GM12878 (cell line): ENCODE measurements around the gene AP1AR. TPM values are rescaled to one million over a fixed set of nuclear protein-coding genes. Genes with fewer than 3 reads are reported as not detected.

ENCODE experiments used
- ATAC-seq: fragments of 200-7000 bp; cut with Tn5 transposase; 3 replicates; pipeline ENCODE4 v1.9.1; 2020; ENCODE audit warnings: mild to moderate bottlenecking, moderate library complexity
- BruUV-seq: library from RNA; stranded (reverse); fragments of 400-500 nt; replicated peaks from 2 replicates; lab custom pipeline; 2021; lab: Mats Ljungman, UMichigan
- CTCF ChIA-PET: fragments of 300-600 bp; sonication (Branson Sonifier 250); formaldehyde crosslinking; extraction: SDS; loops from one replicate; lab custom pipeline; 2021; ENCODE audit warnings: inconsistent platforms; lab: Yijun Ruan, JAX
- POLR2A ChIA-PET: fragments of 350-600 bp; formaldehyde crosslinking; extraction: SDS; loops from one replicate; lab custom pipeline; 2021; ENCODE audit warnings: inconsistent platforms; lab: Charles Lee
- RAD21 ChIA-PET: fragments of 300-600 bp; sonication (Branson Sonifier 250); formaldehyde crosslinking; loops from one replicate; lab custom pipeline; 2023; ENCODE audit warnings: antibody characterized with exemption; ENCODE audit not compliant: unreplicated experiment; lab: Charles Lee
- SMC1A ChIA-PET: fragments of 300-600 bp; sonication (Branson Sonifier 250); formaldehyde crosslinking; loops from one replicate; lab custom pipeline; 2023; ENCODE audit not compliant: unreplicated experiment, uncharacterized antibody; lab: Charles Lee
- DNase-seq: peaks from one replicate; pipeline ENCODE4 v3.0.0-alpha.2; 2011; ENCODE audit warnings: low read depth, low spot score
- FAIRE-seq: peaks from 3 replicates; lab custom pipeline; 2011; peaks lifted over from hg19 to GRCh38; lab: Jason Lieb, UNC
- H2AFZ ChIP-seq: 2 replicates; pipeline ENCODE4 v1.6.0; 2011; ENCODE audit warnings: low read depth, low read length, control low read depth; ENCODE audit not compliant: control insufficient read depth
- H3K27ac ChIP-seq: 2 replicates; pipeline ENCODE4 v1.5.1; 2011; ENCODE audit warnings: control low read depth; ENCODE audit not compliant: control insufficient read depth, insufficient read depth
- H3K27me3 ChIP-seq, 2 experiments: replicated peaks in 1 of 2; 2 replicates each; pipeline versions ENCODE4 v1.6.0 to v1.6.1; 2011; ENCODE audit warnings: low read length in 1 of 2; ENCODE audit not compliant: control insufficient read depth in 2 of 2, insufficient read depth in 2 of 2
- H3K36me3 ChIP-seq, 2 experiments: 2 replicates each; pipeline ENCODE4 v1.5.1; 2011; ENCODE audit warnings: low read length in 1 of 2; ENCODE audit not compliant: control insufficient read depth in 2 of 2, insufficient read depth in 2 of 2
- H3K4me1 ChIP-seq: 2 replicates; pipeline ENCODE4 v1.6.1; 2011; ENCODE audit warnings: mild to moderate bottlenecking, low read length, moderate library complexity, mixed read lengths; ENCODE audit not compliant: control insufficient read depth, insufficient read depth
- H3K4me2 ChIP-seq: 2 replicates; pipeline ENCODE4 v1.6.0; 2011; ENCODE audit warnings: control low read depth; ENCODE audit not compliant: control insufficient read depth, insufficient read depth
- H3K4me3 ChIP-seq: fragments of 200-600 bp; sonication (generic); 2 replicates; pipeline ENCODE4 v1.5.1; 2016
- H3K79me2 ChIP-seq: 2 replicates; pipeline ENCODE4 v1.6.0; 2011; ENCODE audit warnings: low read length; ENCODE audit not compliant: control insufficient read depth, insufficient read depth
- H3K9ac ChIP-seq: 2 replicates; pipeline ENCODE4 v1.8.0; 2011; ENCODE audit warnings: low read length, control low read depth, mixed read lengths; ENCODE audit not compliant: control insufficient read depth, insufficient read depth
- H3K9me3 ChIP-seq: replicated peaks from 3 replicates; pipeline ENCODE4 v1.5.1; 2011; ENCODE audit warnings: mild to moderate bottlenecking, low read length; ENCODE audit not compliant: control insufficient read depth, insufficient read depth
- H4K20me1 ChIP-seq: 2 replicates; pipeline ENCODE4 v1.6.0; 2011; ENCODE audit not compliant: control insufficient read depth, insufficient read depth
- ATF3 ChIP-seq: IDR thresholded peaks from 2 replicates; pipeline ENCODE4 v1.6.1; 2011; ENCODE audit warnings: low read depth, mild to moderate bottlenecking, low read length, moderate library complexity, borderline replicate concordance; ENCODE audit errors: extremely low read depth
- CBX5 ChIP-seq: sonication (generic); IDR thresholded peaks from 2 replicates; pipeline ENCODE4 v1.6.1; 2016; ENCODE audit warnings: low read depth, moderate library complexity, mild to moderate bottlenecking, inconsistent platforms
- EP300 ChIP-seq, 2 experiments: fragments of 150-350 bp in 1 of 2; IDR thresholded peaks; 2 replicates each; pipeline ENCODE4 v1.6.1; 2011 to 2012; ENCODE audit warnings: low read depth in 2 of 2, low read length in 2 of 2, borderline replicate concordance in 1 of 2, improper control_type of control experiment in 1 of 2, inconsistent platforms in 1 of 2; ENCODE audit not compliant: control insufficient read depth in 1 of 2
- HDAC6 ChIP-seq: fragments of 200-600 bp; sonication (generic); IDR thresholded peaks from one replicate; pipeline ENCODE4 v1.8.0; 2017; ENCODE audit warnings: antibody characterized with exemption; ENCODE audit not compliant: unreplicated experiment
- IRF4 ChIP-seq: IDR thresholded peaks from 2 replicates; pipeline ENCODE4 v1.6.1; 2011; ENCODE audit warnings: low read depth, low read length
- KLF5 ChIP-seq: fragments of 450-650 bp; IDR thresholded peaks from 2 replicates; pipeline ENCODE4 v1.6.1; 2014; ENCODE audit warnings: mild to moderate bottlenecking; ENCODE audit not compliant: partially characterized antibody
- SIN3A ChIP-seq: IDR thresholded peaks from 2 replicates; pipeline ENCODE4 v1.6.1; 2012; ENCODE audit warnings: low read depth, low read length, improper control_type of control experiment
- YBX1 ChIP-seq: fragments of 450-650 bp; IDR thresholded peaks from 2 replicates; pipeline ENCODE4 v1.6.1; 2016; ENCODE audit warnings: antibody characterized with exemption
- ZNF384 ChIP-seq: IDR thresholded peaks from 2 replicates; pipeline ENCODE4 v1.6.1; 2012; ENCODE audit warnings: low read depth, mild to moderate bottlenecking, low read length, improper control_type of control experiment, borderline replicate concordance
- ZSCAN29 ChIP-seq: fragments of 450-650 bp; IDR thresholded peaks from 2 replicates; pipeline ENCODE4 v1.6.1; 2017; ENCODE audit warnings: mild to moderate bottlenecking, moderate library complexity
- WGBS: methylation state at CpG from one replicate; pipeline ENCODE4 v1.1.6; 2016; ENCODE audit warnings: low lambda C conversion rate; ENCODE audit not compliant: insufficient replicate concordance, insufficient coverage; ENCODE audit errors: missing lambda C conversion rate; 5-methylcytosine and 5-hydroxymethylcytosine counted together
- in situ Hi-C: fragments of 300-500 bp; cut with MboI; formaldehyde crosslinking; loops from 9 replicates; pipeline ENCODE4 v1.14.3; 2018; ENCODE audit warnings: mixed read lengths
- intact Hi-C: fragments of 100-400 bp; cut with micrococcal nuclease; formaldehyde crosslinking; loops from one replicate; pipeline ENCODE4 v1.14.2; 2022; ENCODE audit not compliant: unreplicated experiment
- polyA plus RNA-seq, 11 experiments: library from polyadenylated mRNA; depleted of rRNA in 4 of 11; unstranded in 6 of 11; stranded (reverse) in 5 of 11; fragments of >200 nt; fragmentation: Nextera tagmentation in 4 of 11; fragmentation: Illumina TruSeq in 1 of 11; extraction: Ambion mirVana in 4 of 11; extraction: Trizol in 1 of 11; gene quantifications; 1 replicate in 1 of 11; 2 replicates in 10 of 11; pipeline versions ENCODE4 v1.2.1 to v1.2.3, GENCODE V29; 2011 to 2016; ENCODE audit warnings: inconsistent platforms in 2 of 11, missing spikeins in 2 of 11, low read depth in 1 of 11
- total RNA-seq, 4 experiments: library from RNA; depleted of rRNA in 3 of 4; stranded (reverse); fragments of >200 nt in 3 of 4; fragmentation: Illumina TruSeq in 1 of 4; extraction: Trizol in 1 of 4; gene quantifications; 2 replicates each; pipeline versions ENCODE4 v1.2.1 to v1.2.3, GENCODE V29; 2013 to 2021
- TF ChIP-seq, protein P1 (sequence below): fragments of 450-650 bp; IDR thresholded peaks from 2 replicates; pipeline ENCODE4 v1.6.1; 2018; ENCODE audit warnings: borderline replicate concordance, mild to moderate bottlenecking; ENCODE audit not compliant: partially characterized antibody
- TF ChIP-seq, protein P2 (sequence below): fragments of 450-650 bp; formaldehyde crosslinking; IDR thresholded peaks from 2 replicates; pipeline ENCODE4 v1.4.0; 2022; ENCODE audit warnings: mild to moderate bottlenecking, moderate library complexity

The AP1AR gene
- total and polyA plus RNA-seq, 10 of the 15 experiments (the other 5 are each of a cell fraction or from before 2014, with no cell fraction given), result 5.6 to 29.1 (median 16.3) TPM

DNA sequence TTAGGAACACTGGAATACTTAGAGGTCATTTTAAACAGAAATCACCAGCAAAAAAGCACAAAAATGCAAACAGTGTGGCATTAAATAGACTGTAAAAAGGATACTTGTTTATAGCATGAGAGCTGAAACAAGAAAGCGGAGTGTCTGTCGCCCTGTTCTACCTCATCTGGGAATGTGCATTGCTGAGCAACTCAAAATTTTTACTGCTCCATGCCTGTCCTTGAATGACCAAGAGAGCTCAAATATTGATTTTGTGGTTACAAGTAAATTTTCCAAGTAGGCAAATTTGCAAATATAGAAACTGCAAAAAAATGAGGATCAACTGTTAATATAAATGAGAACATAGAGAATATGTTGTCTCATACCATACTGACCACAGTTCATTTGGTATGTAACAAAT, 25.5 kb downstream of the AP1AR start:
- CTCF ChIA-PET, result interaction anchor here (0.6 to 2.1 kb wide), 7 partner anchors 10 to 267 kb away, joined by 3 to 9 read pairs (median 5); no protein-coding TSS in a partner anchor
- intact Hi-C loops, result no loop called here
- FAIRE-seq, result no peak

More for the DNA sequence above, 25.5 kb downstream of the AP1AR start:
- H3K4me1 ChIP-seq, result no peaks in the 10 kb centered on the region
- H2AFZ ChIP-seq, result no peak overlapping the region
- ATAC-seq, result no peak
- H3K9me3 ChIP-seq, result no peaks in the 10 kb centered on the region
- no peak overlapping the region for H3K4me2 ChIP-seq
- BruUV-seq, result no TSS peak
- H3K4me3 ChIP-seq, result no peak overlapping the region
- peaks cover 0 to 3% of the 10 kb centered on the region in 2 experiments; a peak in 1 of 4 replicates for H3K36me3 ChIP-seq
- 98% methylated on average over 2 of the region's 2 CpGs for WGBS
- no peaks in the 10 kb centered on the region for H3K79me2 ChIP-seq
- ChIA-PET RAD21 (interaction anchor here (1.6 to 2.4 kb wide), 2 partner anchors 15 to 26 kb away, joined by 4 to 6 read pairs; no protein-coding TSS in a partner anchor), POLR2A (interaction anchor here (1.0 to 1.3 kb wide), 2 partner anchors 9 to 261 kb away, joined by 3 to 4 read pairs; no protein-coding TSS in a partner anchor), SMC1A (interaction anchor here (0.6 to 2.0 kb wide), 9 partner anchors 9 to 302 kb away, joined by 3 to 10 read pairs (median 5); no protein-coding TSS in a partner anchor)
- H3K27ac ChIP-seq, result no peak overlapping the region
- no peak overlapping the region for H3K9ac ChIP-seq
- no peaks in the 10 kb centered on the region for H4K20me1 ChIP-seq
- no peak for TF ChIP-seq ATF3
- no peak for TF ChIP-seq CBX5
- TF ChIP-seq, protein P1, sequence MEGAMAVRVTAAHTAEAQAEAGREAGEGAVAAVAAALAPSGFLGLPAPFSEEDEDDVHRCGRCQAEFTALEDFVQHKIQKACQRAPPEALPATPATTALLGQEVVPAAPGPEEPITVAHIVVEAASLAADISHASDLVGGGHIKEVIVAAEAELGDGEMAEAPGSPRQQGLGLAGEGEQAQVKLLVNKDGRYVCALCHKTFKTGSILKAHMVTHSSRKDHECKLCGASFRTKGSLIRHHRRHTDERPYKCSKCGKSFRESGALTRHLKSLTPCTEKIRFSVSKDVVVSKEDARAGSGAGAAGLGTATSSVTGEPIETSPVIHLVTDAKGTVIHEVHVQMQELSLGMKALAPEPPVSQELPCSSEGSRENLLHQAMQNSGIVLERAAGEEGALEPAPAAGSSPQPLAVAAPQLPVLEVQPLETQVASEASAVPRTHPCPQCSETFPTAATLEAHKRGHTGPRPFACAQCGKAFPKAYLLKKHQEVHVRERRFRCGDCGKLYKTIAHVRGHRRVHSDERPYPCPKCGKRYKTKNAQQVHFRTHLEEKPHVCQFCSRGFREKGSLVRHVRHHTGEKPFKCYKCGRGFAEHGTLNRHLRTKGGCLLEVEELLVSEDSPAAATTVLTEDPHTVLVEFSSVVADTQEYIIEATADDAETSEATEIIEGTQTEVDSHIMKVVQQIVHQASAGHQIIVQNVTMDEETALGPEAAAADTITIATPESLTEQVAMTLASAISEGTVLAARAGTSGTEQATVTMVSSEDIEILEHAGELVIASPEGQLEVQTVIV, result no peak
- no peak for TF ChIP-seq ZNF384
- TF ChIP-seq EP300 (IDR thresholded peaks at IDR 0.05; ENCODE audit: borderline replicate concordance in 1 of 2, control insufficient read depth in 1 of 2, low read depth in 2 of 2, low read length in 2 of 2), result no peak
- no peak for TF ChIP-seq KLF5
- TF ChIP-seq HDAC6, result no peak
- TF ChIP-seq, protein P2, sequence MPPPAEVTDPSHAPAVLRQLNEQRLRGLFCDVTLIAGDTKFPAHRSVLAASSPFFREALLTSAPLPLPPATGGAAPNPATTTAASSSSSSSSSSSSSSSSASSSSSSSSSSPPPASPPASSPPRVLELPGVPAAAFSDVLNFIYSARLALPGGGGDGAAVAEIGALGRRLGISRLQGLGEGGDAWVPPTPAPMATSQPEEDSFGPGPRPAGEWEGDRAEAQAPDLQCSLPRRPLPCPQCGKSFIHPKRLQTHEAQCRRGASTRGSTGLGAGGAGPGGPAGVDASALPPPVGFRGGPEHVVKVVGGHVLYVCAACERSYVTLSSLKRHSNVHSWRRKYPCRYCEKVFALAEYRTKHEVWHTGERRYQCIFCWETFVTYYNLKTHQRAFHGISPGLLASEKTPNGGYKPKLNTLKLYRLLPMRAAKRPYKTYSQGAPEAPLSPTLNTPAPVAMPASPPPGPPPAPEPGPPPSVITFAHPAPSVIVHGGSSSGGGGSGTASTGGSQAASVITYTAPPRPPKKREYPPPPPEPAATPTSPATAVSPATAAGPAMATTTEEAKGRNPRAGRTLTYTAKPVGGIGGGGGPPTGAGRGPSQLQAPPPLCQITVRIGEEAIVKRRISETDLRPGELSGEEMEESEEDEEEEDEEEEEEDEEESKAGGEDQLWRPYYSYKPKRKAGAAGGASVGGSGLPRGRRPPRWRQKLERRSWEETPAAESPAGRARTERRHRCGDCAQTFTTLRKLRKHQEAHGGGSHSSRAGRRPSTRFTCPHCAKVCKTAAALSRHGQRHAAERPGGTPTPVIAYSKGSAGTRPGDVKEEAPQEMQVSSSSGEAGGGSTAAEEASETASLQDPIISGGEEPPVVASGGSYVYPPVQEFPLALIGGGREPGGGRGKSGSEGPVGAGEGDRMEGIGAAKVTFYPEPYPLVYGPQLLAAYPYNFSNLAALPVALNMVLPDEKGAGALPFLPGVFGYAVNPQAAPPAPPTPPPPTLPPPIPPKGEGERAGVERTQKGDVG (CRISPR knock-in tag), result no peak
- TF ChIP-seq ZSCAN29, result no peak
- no peak for TF ChIP-seq IRF4
- TF ChIP-seq YBX1, result no peak
- TF ChIP-seq SIN3A, result no peak
- no peak for DNase-seq
- in situ Hi-C loops, result no loop called here
- H3K27me3 ChIP-seq, result no peaks in the 10 kb centered on the region
